Neuronal stem cell (in vitro differentiated cells): ENCODE data around the gene FAM114A2.

Experiments used
- DNase-seq: peaks from one replicate; pipeline ENCODE4 v3.0.0-alpha.2; 2013; ENCODE audit warnings: low spot score
- H2AFZ ChIP-seq: one replicate; pipeline ENCODE4 v1.6.1; 2013; ENCODE audit warnings: mild to moderate bottlenecking, low read length, inconsistent platforms
- H2AK5ac ChIP-seq: 2 replicates; pipeline ENCODE4 v1.6.1; 2013; ENCODE audit warnings: low read depth, mild to moderate bottlenecking, inconsistent platforms, low read length, moderate library complexity, mixed read lengths
- H2BK120ac ChIP-seq: 2 replicates; pipeline ENCODE4 v1.6.1; 2013; ENCODE audit warnings: low read depth, mild to moderate bottlenecking, inconsistent platforms, low read length, moderate library complexity, mixed read lengths
- H2BK12ac ChIP-seq: one replicate; pipeline ENCODE4 v1.6.1; 2013; ENCODE audit warnings: low read length, inconsistent platforms
- H2BK15ac ChIP-seq: 2 replicates; pipeline ENCODE4 v1.6.1; 2013; ENCODE audit warnings: mild to moderate bottlenecking, low read length, inconsistent platforms, mixed read lengths
- H2BK5ac ChIP-seq: one replicate; pipeline ENCODE4 v1.6.1; 2013; ENCODE audit warnings: inconsistent platforms, mild to moderate bottlenecking, low read length, moderate library complexity
- H3K14ac ChIP-seq: one replicate; pipeline ENCODE4 v1.6.1; 2013; ENCODE audit warnings: low read length, inconsistent platforms
- H3K18ac ChIP-seq: 2 replicates; pipeline ENCODE4 v1.6.1; 2013; ENCODE audit warnings: low read length, inconsistent platforms
- H3K23ac ChIP-seq: 2 replicates; pipeline ENCODE4 v1.6.1; 2013; ENCODE audit warnings: low read depth, mild to moderate bottlenecking, mixed read lengths, low read length, inconsistent platforms; ENCODE audit not compliant: poor library complexity
- H3K27ac ChIP-seq: replicated peaks from 3 replicates; pipeline ENCODE4 v1.5.1; 2013; ENCODE audit warnings: low read length, inconsistent platforms
- H3K27me3 ChIP-seq, 3 experiments: 2 replicates each; pipeline ENCODE4 v1.6.1; 2013; ENCODE audit warnings: low read length in 3 of 3, mild to moderate bottlenecking in 2 of 3, inconsistent platforms in 1 of 3, low read depth in 1 of 3, mixed read lengths in 1 of 3, moderate library complexity in 1 of 3; ENCODE audit not compliant: control insufficient read depth in 3 of 3, insufficient read depth in 3 of 3
- H3K36me3 ChIP-seq, 2 donors: replicated peaks in 1 of 2; 2 replicates each; pipeline ENCODE4 v1.6.1; 2013; ENCODE audit warnings: low read length in 2 of 2; ENCODE audit not compliant: control insufficient read depth in 2 of 2, insufficient read depth in 2 of 2
- H3K4ac ChIP-seq: 2 replicates; pipeline ENCODE4 v1.6.1; 2013; ENCODE audit warnings: inconsistent platforms, mild to moderate bottlenecking, low read length, moderate library complexity
- H3K4me1 ChIP-seq, 2 donors: 1 replicate in 1 of 2; 2 replicates in 1 of 2; pipeline ENCODE4 v1.6.1; 2013; ENCODE audit warnings: low read length in 2 of 2, low read depth in 1 of 2; ENCODE audit not compliant: control insufficient read depth in 2 of 2, insufficient read depth in 1 of 2
- H3K4me2 ChIP-seq: one replicate; pipeline ENCODE4 v1.6.1; 2013; ENCODE audit warnings: mild to moderate bottlenecking, low read length, inconsistent platforms; ENCODE audit not compliant: insufficient read depth, poor library complexity, severe bottlenecking
- H3K4me3 ChIP-seq, 2 donors: 2 replicates each; pipeline ENCODE4 v1.5.1; 2013; ENCODE audit warnings: low read length in 2 of 2, mild to moderate bottlenecking in 2 of 2, inconsistent platforms in 1 of 2, moderate library complexity in 1 of 2
- H3K79me1 ChIP-seq: one replicate; pipeline ENCODE4 v1.6.1; 2013; ENCODE audit warnings: low read depth, mild to moderate bottlenecking, inconsistent platforms, low read length, moderate library complexity
- H3K9ac ChIP-seq: one replicate; pipeline ENCODE4 v1.6.1; 2013; ENCODE audit warnings: mild to moderate bottlenecking, low read depth, low read length, inconsistent platforms; ENCODE audit not compliant: poor library complexity
- H3K9me3 ChIP-seq, 2 donors: replicated peaks in 1 of 2; 2 replicates each; pipeline versions ENCODE3 to v1.6.1; 2013; ENCODE audit warnings: low read length in 2 of 2, mild to moderate bottlenecking in 2 of 2, inconsistent platforms in 1 of 2, low read depth in 1 of 2, mixed read lengths in 1 of 2, moderate library complexity in 1 of 2; ENCODE audit not compliant: control insufficient read depth in 2 of 2, insufficient read depth in 1 of 2
- H4K8ac ChIP-seq: one replicate; pipeline ENCODE4 v1.6.1; 2013; ENCODE audit warnings: low read depth, mild to moderate bottlenecking, inconsistent platforms, low read length, moderate library complexity
- H4K91ac ChIP-seq: one replicate; pipeline ENCODE4 v1.6.1; 2013; ENCODE audit warnings: low read length, low read depth, mild to moderate bottlenecking, inconsistent platforms; ENCODE audit not compliant: poor library complexity
- whole genome bisulfite sequencing, 2 donors: extraction: QIAGEN DNeasy Blood & Tissue Kit; methylation state at CpG; one replicate each; pipeline ENCODE4 v1.1.7; 2013; ENCODE audit warnings: missing lambda C conversion rate in 2 of 2, mixed read lengths in 1 of 2; ENCODE audit not compliant: insufficient read length in 2 of 2, insufficient replicate concordance in 1 of 2; ENCODE audit errors: extremely low coverage in 2 of 2; 5-methylcytosine and 5-hydroxymethylcytosine counted together

Gene FAM114A2

GRCh38 chr5:154065971-154066370 is 27.3 kb upstream of the FAM114A2 start:
- no peak overlapping the region for H3K4me3 ChIP-seq

GRCh38 chr5:154063372-154063771 is 24.7 kb upstream of the FAM114A2 start:
- Histone ChIP-seq H3K27me3 (no peaks in the 10 kb centered on the region), H3K4ac (no peak overlapping the region), H3K4me2 (no peak overlapping the region), H3K36me3 (no peaks in the 10 kb centered on the region), H3K9ac (no peak overlapping the region), H2AFZ (no peak overlapping the region), H3K14ac (no peak overlapping the region), H2BK120ac (no peak overlapping the region), H3K4me1 (peaks cover 6 to 8% of the 10 kb centered on the region in 2 donors), H2AK5ac (no peak overlapping the region), H3K27ac (no peak overlapping the region), H3K18ac (no peak overlapping the region), H2BK12ac (no peak overlapping the region), H3K9me3 (no peaks in the 10 kb centered on the region), H2BK15ac (no peak overlapping the region), H3K79me1 (no peaks in the 10 kb centered on the region), H3K4me3 (no peak overlapping the region), H2BK5ac (no peak overlapping the region), H4K8ac (no peak overlapping the region), H3K23ac (no peak overlapping the region), H4K91ac (no peak overlapping the region)
- no peak for DNase-seq

More at GRCh38 chr5:154065971-154066370, 27.3 kb upstream of the FAM114A2 start:
- H3K4me1 ChIP-seq: no peaks in the 10 kb centered on the region
- no peak overlapping the region for H2AK5ac ChIP-seq
- no peaks in the 10 kb centered on the region for H3K36me3 ChIP-seq
- no peaks in the 10 kb centered on the region for H3K9me3 ChIP-seq
- no peak overlapping the region for H3K9ac ChIP-seq
- no peak overlapping the region for H3K4me2 ChIP-seq
- H2BK5ac ChIP-seq: no peak overlapping the region
- no peak overlapping the region for H3K27ac ChIP-seq
- H3K14ac ChIP-seq: no peak overlapping the region
- H3K23ac ChIP-seq: no peak overlapping the region
- H2AFZ ChIP-seq: no peak overlapping the region
- H4K8ac ChIP-seq: no peak overlapping the region
- H3K18ac ChIP-seq: no peak overlapping the region
- no peak overlapping the region for H2BK120ac ChIP-seq
- no peaks in the 10 kb centered on the region for H3K27me3 ChIP-seq
- no peak overlapping the region for H3K4ac ChIP-seq
- H3K79me1 ChIP-seq: no peaks in the 10 kb centered on the region
- no peak overlapping the region for H2BK12ac ChIP-seq
- H4K91ac ChIP-seq: no peak overlapping the region
- H2BK15ac ChIP-seq: no peak overlapping the region
- no peak for DNase-seq

- no peak overlapping the region for H2BK5ac ChIP-seq
- no peak overlapping the region for H2BK12ac ChIP-seq
- H2AFZ ChIP-seq: no peak overlapping the region
- H3K4me3 ChIP-seq: no peak overlapping the region
- H2AK5ac ChIP-seq: no peak overlapping the region
- no peak overlapping the region for H3K27ac ChIP-seq
- H3K14ac ChIP-seq: no peak overlapping the region
- H3K4ac ChIP-seq: no peak overlapping the region
- H2BK120ac ChIP-seq: no peak overlapping the region
- no CpG with 5 or more reads among the region's 3 CpGs for WGBS, 2 donors
- no peak overlapping the region for H3K9ac ChIP-seq
- H4K91ac ChIP-seq: no peak overlapping the region
- H3K79me1 ChIP-seq: no peaks in the 10 kb centered on the region
- DNase-seq: no peak
- no peak overlapping the region for H3K18ac ChIP-seq
- H3K23ac ChIP-seq: no peak overlapping the region
- H3K27me3 ChIP-seq: no peaks in the 10 kb centered on the region
- H2BK15ac ChIP-seq: no peak overlapping the region
- H3K4me1 ChIP-seq: peaks cover 8% of the 10 kb centered on the region in 2 donors
- no peak overlapping the region for H3K4me2 ChIP-seq
- no peaks in the 10 kb centered on the region for H3K9me3 ChIP-seq
- H3K36me3 ChIP-seq: peaks cover 2 to 15% of the 10 kb centered on the region in 2 donors
- H4K8ac ChIP-seq: no peak overlapping the region
These were observed 21.9 kb upstream of the FAM114A2 start for GRCh38 chr5:154060606-154061005.

- H2BK5ac ChIP-seq: no peak overlapping the region
- no peak overlapping the region for H3K9ac ChIP-seq
- H2BK15ac ChIP-seq: no peak overlapping the region
- H4K91ac ChIP-seq: no peak overlapping the region
- no peak overlapping the region for H2AFZ ChIP-seq
- H3K4me1 ChIP-seq: peaks cover 8% of the 10 kb centered on the region in 2 donors
- H2BK120ac ChIP-seq: no peak overlapping the region
- no peak overlapping the region for H2BK12ac ChIP-seq
- no peak overlapping the region for H3K4me2 ChIP-seq
- H3K4ac ChIP-seq: no peak overlapping the region
- H3K36me3 ChIP-seq: peaks cover 2 to 24% of the 10 kb centered on the region in 2 donors
- no peaks in the 10 kb centered on the region for H3K79me1 ChIP-seq
- H3K27ac ChIP-seq: no peak overlapping the region
- no peak overlapping the region for H3K14ac ChIP-seq
- no peak overlapping the region for H2AK5ac ChIP-seq
- no peak for DNase-seq
- no CpG with 5 or more reads among the region's 4 CpGs for WGBS, 2 donors
- no peak overlapping the region for H3K23ac ChIP-seq
- no peak overlapping the region for H3K4me3 ChIP-seq
- no peak overlapping the region for H3K18ac ChIP-seq
- H4K8ac ChIP-seq: no peak overlapping the region
- H3K27me3 ChIP-seq: no peaks in the 10 kb centered on the region
- H3K9me3 ChIP-seq: no peaks in the 10 kb centered on the region
These were observed 20.9 kb upstream of the FAM114A2 start for GRCh38 chr5:154059583-154059982.
